ENCODE measurements around the gene OR2AG1.
A peak's percentile ranks its signal among the peaks of the same experiment; 100 is the strongest.

The OR2AG1 gene

GRCh38 chr11:6782720-6783119 lies at the start of gene OR2AG1:
Gene OR2AG1, plus strand, starts transcription at chr11:6783020. Its CDS starts 2,018 bp downstream, at chr11:6785038.
- no peak for DNase-seq (ENCODE audit: low spot score)

GRCh38 chr11:6733326-6734275 lies 49.2 kb upstream of the OR2AG1 start:
- DNase-seq (ENCODE audit: low spot score): no peak

GRCh38 chr11:6734616-6735015 lies 48.2 kb upstream of the OR2AG1 start:
- DNase-seq (ENCODE audit: low spot score): no peak

- DNase-seq (ENCODE audit: low spot score): no peak
Observed at GRCh38 chr11:6735306-6735705, 47.5 kb upstream of the OR2AG1 start.

- no peak for DNase-seq (ENCODE audit: low spot score)
Observed at GRCh38 chr11:6736495-6737121, 46.2 kb upstream of the OR2AG1 start.

- DNase-seq (ENCODE audit: low spot score): peak; percentile 40
Observed at GRCh38 chr11:6737872-6738466, 44.9 kb upstream of the OR2AG1 start.

- no peak for DNase-seq (ENCODE audit: low spot score)
Observed at GRCh38 chr11:6738590-6738989, 44.2 kb upstream of the OR2AG1 start.

GRCh38 chr11:6742260-6742659 lies 40.6 kb upstream of the OR2AG1 start:
- DNase-seq (ENCODE audit: low spot score): no peak

- no peak for DNase-seq (ENCODE audit: low spot score)
Observed at GRCh38 chr11:6745018-6745417, 37.8 kb upstream of the OR2AG1 start.

- no peak for DNase-seq (ENCODE audit: low spot score)
Observed at GRCh38 chr11:6745465-6746015, 37.3 kb upstream of the OR2AG1 start.

GRCh38 chr11:6746086-6746618 lies 36.7 kb upstream of the OR2AG1 start:
- no peak for DNase-seq (ENCODE audit: low spot score)

- DNase-seq (ENCODE audit: low spot score): no peak
Observed at GRCh38 chr11:6746626-6747025, 36.2 kb upstream of the OR2AG1 start.

- DNase-seq (ENCODE audit: low spot score): no peak
Observed at GRCh38 chr11:6747097-6747668, 35.6 kb upstream of the OR2AG1 start.

- DNase-seq (ENCODE audit: low spot score): peak; percentile 50
Observed at GRCh38 chr11:6755303-6755952, 27.4 kb upstream of the OR2AG1 start.

- DNase-seq (ENCODE audit: low spot score): no peak
Observed at GRCh38 chr11:6755953-6756347, 26.9 kb upstream of the OR2AG1 start.

- DNase-seq (ENCODE audit: low spot score): peak; percentile 13
Observed at GRCh38 chr11:6757373-6757967, 25.4 kb upstream of the OR2AG1 start.

- DNase-seq (ENCODE audit: low spot score): no peak
Observed at GRCh38 chr11:6771926-6772893, 10.6 kb upstream of the OR2AG1 start, which contains the start of gene OR2AG2. Gene OR2AG2, minus strand, starts transcription at chr11:6771976. Its CDS starts 3,019 bp downstream, at chr11:6768957.

- DNase-seq (ENCODE audit: low spot score): no peak
Observed at GRCh38 chr11:6778518-6778917, 4.3 kb upstream of the OR2AG1 start.

GRCh38 chr11:6780829-6781228 lies 2.0 kb upstream of the OR2AG1 start:
- no peak for DNase-seq (ENCODE audit: low spot score)

- no peak for DNase-seq (ENCODE audit: low spot score)
Observed at GRCh38 chr11:6790546-6790945, 7.7 kb downstream of the OR2AG1 start.

Measured in hematopoietic multipotent progenitor cell treated with erythropoietin and hydrocortisone succinate and interleukin-3 and kit ligand, for 15 days (in vitro differentiated cells).